Liver (tissue), 9 donors: ENCODE measurements around the gene ATOX1. TPM values are rescaled to one million over a fixed set of nuclear protein-coding genes. Genes with fewer than 3 reads are reported as not detected.

Experiments
- DNase-seq: peaks from one replicate; pipeline ENCODE4 v3.0.0-alpha.2; 2017; ENCODE audit warnings: low spot score
- H3K27ac ChIP-seq, 2 donors: one replicate each; pipeline ENCODE4 v1.7.0; 2013; ENCODE audit warnings: inconsistent platforms in 2 of 2, low read length in 2 of 2, control low read depth in 1 of 2, low read depth in 1 of 2, mild to moderate bottlenecking in 1 of 2
- H3K27me3 ChIP-seq, 4 donors: one replicate each; pipeline versions ENCODE4 v1.6.1 to v1.7.0; 2013; ENCODE audit warnings: low read length in 3 of 4, inconsistent platforms in 1 of 4, mild to moderate bottlenecking in 1 of 4, moderate library complexity in 1 of 4; ENCODE audit not compliant: control insufficient read depth in 4 of 4, insufficient read depth in 4 of 4
- H3K36me3 ChIP-seq, 4 donors: one replicate each; pipeline versions ENCODE4 v1.6.1 to v1.7.0; 2013; ENCODE audit warnings: low read length in 3 of 4, mild to moderate bottlenecking in 3 of 4, low read depth in 1 of 4, moderate library complexity in 1 of 4; ENCODE audit not compliant: control insufficient read depth in 4 of 4, insufficient read depth in 3 of 4
- H3K4me1 ChIP-seq, 4 donors: one replicate each; pipeline versions ENCODE4 v1.6.1 to v1.7.0; 2013; ENCODE audit warnings: low read length in 3 of 4, mild to moderate bottlenecking in 3 of 4, moderate library complexity in 1 of 4; ENCODE audit not compliant: control insufficient read depth in 4 of 4, insufficient read depth in 4 of 4
- H3K4me3 ChIP-seq, 3 donors: one replicate each; pipeline versions ENCODE4 v1.6.1 to v1.7.0; 2013; ENCODE audit warnings: low read length in 3 of 3, control low read depth in 1 of 3, low read depth in 1 of 3, mild to moderate bottlenecking in 1 of 3
- H3K9ac ChIP-seq, 2 donors: one replicate each; pipeline ENCODE4 v1.7.0; 2013; ENCODE audit warnings: low read length in 2 of 2, mild to moderate bottlenecking in 2 of 2, moderate library complexity in 2 of 2, control low read depth in 1 of 2, low read depth in 1 of 2
- H3K9me3 ChIP-seq, 4 donors: one replicate each; pipeline versions ENCODE4 v1.6.1 to v1.7.0; 2013; ENCODE audit warnings: low read length in 3 of 4; ENCODE audit not compliant: control insufficient read depth in 4 of 4
- EGR1 ChIP-seq, 2 donors: IDR thresholded peaks; 2 replicates each; pipeline ENCODE4 v1.6.1; 2016 to 2018; ENCODE audit warnings: antibody characterized with exemption in 2 of 2, low read depth in 2 of 2
- FOXA1 ChIP-seq: IDR thresholded peaks from 2 replicates; pipeline ENCODE4 v1.6.1; 2016; ENCODE audit warnings: antibody characterized with exemption
- FOXA2 ChIP-seq: IDR thresholded peaks from 2 replicates; pipeline ENCODE4 v1.6.1; 2016; ENCODE audit warnings: antibody characterized with exemption
- GABPA ChIP-seq, 2 donors: IDR thresholded peaks in 1 of 2; conservative IDR thresholded peaks in 1 of 2; 2 replicates each; pipeline ENCODE4 v1.6.1; 2016; ENCODE audit warnings: antibody characterized with exemption in 2 of 2, mild to moderate bottlenecking in 1 of 2, moderate library complexity in 1 of 2
- HNF4A ChIP-seq, 2 donors: conservative IDR thresholded peaks; 2 replicates each; pipeline ENCODE4 v1.6.1; 2016; ENCODE audit warnings: antibody characterized with exemption in 2 of 2, mild to moderate bottlenecking in 2 of 2
- HNF4G ChIP-seq: IDR thresholded peaks from 2 replicates; pipeline ENCODE4 v1.6.1; 2016; ENCODE audit warnings: antibody characterized with exemption
- JUND ChIP-seq, 2 donors: IDR thresholded peaks; 2 replicates each; pipeline ENCODE4 v1.6.1; 2016; ENCODE audit warnings: antibody characterized with exemption in 2 of 2
- NR2F2 ChIP-seq: IDR thresholded peaks from 2 replicates; pipeline ENCODE4 v1.6.1; 2016; ENCODE audit warnings: antibody characterized with exemption
- RAD21 ChIP-seq, 2 donors: IDR thresholded peaks; 2 replicates each; pipeline ENCODE4 v1.6.1; 2016; ENCODE audit warnings: antibody characterized with exemption in 2 of 2, mild to moderate bottlenecking in 2 of 2
- REST ChIP-seq: IDR thresholded peaks from 2 replicates; pipeline ENCODE4 v1.6.1; 2016; ENCODE audit warnings: antibody characterized with exemption, mild to moderate bottlenecking
- RXRA ChIP-seq, 2 donors: IDR thresholded peaks; 2 replicates each; pipeline ENCODE4 v1.6.1; 2017 to 2018; ENCODE audit warnings: antibody characterized with exemption in 2 of 2, mild to moderate bottlenecking in 1 of 2
- SP1 ChIP-seq: IDR thresholded peaks from 2 replicates; pipeline ENCODE4 v1.6.1; 2018; ENCODE audit warnings: antibody characterized with exemption, mild to moderate bottlenecking
- TAF1 ChIP-seq: conservative IDR thresholded peaks from 2 replicates; pipeline ENCODE4 v1.6.1; 2016; ENCODE audit warnings: antibody characterized with exemption, mild to moderate bottlenecking
- YY1 ChIP-seq: IDR thresholded peaks from 2 replicates; pipeline ENCODE4 v1.6.1; 2016; ENCODE audit warnings: antibody characterized with exemption, mild to moderate bottlenecking
- WGBS: extraction: QIAGEN DNeasy Blood & Tissue Kit; methylation state at CpG from one replicate; pipeline ENCODE4 v1.1.7; 2013; 5-methylcytosine and 5-hydroxymethylcytosine counted together
- polyA plus RNA-seq, 2 donors: library from polyadenylated mRNA; stranded (reverse) in 1 of 2; unstranded in 1 of 2; fragments of 200-250 nt in 1 of 2; fragments of >200 nt in 1 of 2; fragmentation: Nextera tagmentation in 1 of 2; extraction: Ambion mirVana in 1 of 2; gene quantifications; one replicate each; pipeline versions ENCODE4 v1.2.1 to v1.2.3, GENCODE V29; 2013 to 2015
- total RNA-seq, 2 donors: library from RNA; depleted of rRNA; stranded (reverse); fragments of >200 nt; gene quantifications; one replicate each; pipeline ENCODE4 v1.2.3, GENCODE V29; 2014
- TF ChIP-seq, protein P1 (sequence below): IDR thresholded peaks from 2 replicates; pipeline ENCODE4 v1.6.1; 2016; ENCODE audit warnings: antibody characterized with exemption
- TF ChIP-seq, protein P2 (sequence below): IDR thresholded peaks from 2 replicates; pipeline ENCODE4 v1.6.1; 2016; ENCODE audit warnings: antibody characterized with exemption
- TF ChIP-seq, protein P3 (sequence below): fragments of 150-350 bp; IDR thresholded peaks from 2 replicates; pipeline ENCODE4 v1.5.1; 2017; ENCODE audit warnings: improper control_type of control experiment, low read depth, low read length; ENCODE audit not compliant: missing input control
- donor health status: healthy.
- donor health status: healthy.
- donor health status: healthy.
- donor health status: healthy.
- donor health status: healthy.

The ATOX1 gene
- total and polyA plus RNA-seq, 4 donors: 25.9 to 307 (median 95.6) TPM

DNA sequence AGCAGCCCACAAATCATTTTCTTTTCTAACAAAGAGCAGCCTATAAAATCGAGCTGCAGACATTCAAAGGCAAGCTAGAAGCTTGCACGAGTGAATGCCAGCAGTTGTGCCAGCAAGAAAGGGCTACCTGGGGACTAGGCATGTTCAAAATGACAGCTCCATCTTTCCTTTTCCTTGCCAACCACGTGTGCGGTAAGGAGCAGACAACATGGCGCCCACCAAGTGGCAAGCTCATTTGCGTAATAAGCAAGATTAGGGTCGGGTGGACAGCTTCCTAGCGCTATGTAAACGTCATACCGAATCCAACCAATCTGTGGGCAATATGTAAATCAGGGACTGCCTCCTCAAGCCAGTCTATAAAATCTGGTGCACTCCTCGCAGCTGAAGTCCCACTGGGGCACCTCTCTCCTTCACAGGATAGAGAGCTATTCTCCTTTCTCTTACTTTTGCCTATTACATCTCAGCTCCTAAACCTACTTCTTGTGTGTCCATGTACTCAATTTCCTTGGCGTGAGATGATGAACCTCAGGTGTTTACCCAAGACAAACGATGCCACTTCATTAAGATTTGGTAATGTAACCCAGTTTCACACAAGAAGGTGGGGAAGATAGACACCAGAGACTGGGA lies 49.2 kb downstream of the ATOX1 start:
- Histone ChIP-seq H3K36me3 (no peaks in the 10 kb centered on the region), H3K27me3 (no peaks in the 10 kb centered on the region), H3K4me3 (no peak overlapping the region), H3K4me1 (no peaks in the 10 kb centered on the region), H3K9ac (no peak overlapping the region), H3K27ac (no peak overlapping the region), H3K9me3 (no peaks in the 10 kb centered on the region)
- 78% methylated on average over 13 of the region's 13 CpGs for WGBS
- TF ChIP-seq GABPA (IDR thresholded peaks at IDR 0.05 in 1 of 2, conservative IDR thresholded peaks at IDR 0.05 in 1 of 2): no peak
- no peak for TF ChIP-seq TAF1
- no peak for TF ChIP-seq HNF4G
- no peak for TF ChIP-seq HNF4A (conservative IDR thresholded peaks at IDR 0.05)
- TF ChIP-seq JUND (IDR thresholded peaks at IDR 0.05): no peak
- TF ChIP-seq YY1: no peak
- TF ChIP-seq, protein P1, sequence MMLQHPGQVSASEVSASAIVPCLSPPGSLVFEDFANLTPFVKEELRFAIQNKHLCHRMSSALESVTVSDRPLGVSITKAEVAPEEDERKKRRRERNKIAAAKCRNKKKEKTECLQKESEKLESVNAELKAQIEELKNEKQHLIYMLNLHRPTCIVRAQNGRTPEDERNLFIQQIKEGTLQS: no peak
- no peak for DNase-seq

GRCh38 chr5:151708126-151708525 lies 50.3 kb downstream of the ATOX1 start:
- TF ChIP-seq RXRA (IDR thresholded peaks at IDR 0.05) (peak in 1 of 2 donors; percentile 19), JUND (IDR thresholded peaks at IDR 0.05) (peak in 1 of 2 donors; percentile 21), GABPA (IDR thresholded peaks at IDR 0.05 in 1 of 2, conservative IDR thresholded peaks at IDR 0.05 in 1 of 2) (no peak)
- H3K27ac ChIP-seq: no peak overlapping the region
- no peaks in the 10 kb centered on the region for H3K27me3 ChIP-seq
- no peaks in the 10 kb centered on the region for H3K4me1 ChIP-seq
- no peak overlapping the region for H3K9ac ChIP-seq
- no peaks in the 10 kb centered on the region for H3K9me3 ChIP-seq
- no peak for DNase-seq
- no peaks in the 10 kb centered on the region for H3K36me3 ChIP-seq
- H3K4me3 ChIP-seq: no peak overlapping the region

DNA sequence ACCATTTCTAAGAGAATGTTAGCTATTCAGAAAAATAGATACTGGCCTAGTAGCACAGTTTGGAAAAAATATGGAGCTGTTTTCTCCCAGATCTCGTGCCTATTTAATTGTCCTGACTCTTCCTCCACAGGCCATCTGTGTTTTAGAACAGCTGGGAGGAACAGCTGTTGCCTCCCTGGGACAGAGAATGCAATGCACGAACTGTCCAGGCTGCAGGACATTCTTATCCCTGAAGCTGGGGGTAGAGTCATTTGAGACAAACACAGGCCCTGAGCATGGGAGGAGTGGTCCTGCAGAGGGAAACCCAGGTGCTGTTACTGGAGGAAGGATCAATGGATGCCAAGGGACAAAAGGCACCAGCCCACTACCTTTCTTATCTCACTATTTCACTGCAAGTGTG lies 50.9 kb downstream of the ATOX1 start:
- no peak overlapping the region for H3K27ac ChIP-seq
- WGBS: 71% methylated on average over 2 of the region's 2 CpGs

More for the DNA sequence above, 50.9 kb downstream of the ATOX1 start:
- TF ChIP-seq EGR1 (IDR thresholded peaks at IDR 0.05; ENCODE audit: low read depth in 2 of 2): no peak
- no peak for TF ChIP-seq FOXA2
- no peak for TF ChIP-seq GABPA (IDR thresholded peaks at IDR 0.05 in 1 of 2, conservative IDR thresholded peaks at IDR 0.05 in 1 of 2)
- TF ChIP-seq, protein P2, sequence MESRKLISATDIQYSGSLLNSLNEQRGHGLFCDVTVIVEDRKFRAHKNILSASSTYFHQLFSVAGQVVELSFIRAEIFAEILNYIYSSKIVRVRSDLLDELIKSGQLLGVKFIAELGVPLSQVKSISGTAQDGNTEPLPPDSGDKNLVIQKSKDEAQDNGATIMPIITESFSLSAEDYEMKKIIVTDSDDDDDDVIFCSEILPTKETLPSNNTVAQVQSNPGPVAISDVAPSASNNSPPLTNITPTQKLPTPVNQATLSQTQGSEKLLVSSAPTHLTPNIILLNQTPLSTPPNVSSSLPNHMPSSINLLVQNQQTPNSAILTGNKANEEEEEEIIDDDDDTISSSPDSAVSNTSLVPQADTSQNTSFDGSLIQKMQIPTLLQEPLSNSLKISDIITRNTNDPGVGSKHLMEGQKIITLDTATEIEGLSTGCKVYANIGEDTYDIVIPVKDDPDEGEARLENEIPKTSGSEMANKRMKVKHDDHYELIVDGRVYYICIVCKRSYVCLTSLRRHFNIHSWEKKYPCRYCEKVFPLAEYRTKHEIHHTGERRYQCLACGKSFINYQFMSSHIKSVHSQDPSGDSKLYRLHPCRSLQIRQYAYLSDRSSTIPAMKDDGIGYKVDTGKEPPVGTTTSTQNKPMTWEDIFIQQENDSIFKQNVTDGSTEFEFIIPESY: no peak
- TF ChIP-seq REST: no peak
- TF ChIP-seq SP1: no peak
- TF ChIP-seq YY1: no peak
- TF ChIP-seq TAF1: no peak
- no peak for TF ChIP-seq FOXA1
- TF ChIP-seq RAD21 (IDR thresholded peaks at IDR 0.05): no peak
- TF ChIP-seq, protein P1: no peak
- no peak for TF ChIP-seq HNF4G
- no peak for TF ChIP-seq HNF4A (conservative IDR thresholded peaks at IDR 0.05)
- TF ChIP-seq, protein P3, sequence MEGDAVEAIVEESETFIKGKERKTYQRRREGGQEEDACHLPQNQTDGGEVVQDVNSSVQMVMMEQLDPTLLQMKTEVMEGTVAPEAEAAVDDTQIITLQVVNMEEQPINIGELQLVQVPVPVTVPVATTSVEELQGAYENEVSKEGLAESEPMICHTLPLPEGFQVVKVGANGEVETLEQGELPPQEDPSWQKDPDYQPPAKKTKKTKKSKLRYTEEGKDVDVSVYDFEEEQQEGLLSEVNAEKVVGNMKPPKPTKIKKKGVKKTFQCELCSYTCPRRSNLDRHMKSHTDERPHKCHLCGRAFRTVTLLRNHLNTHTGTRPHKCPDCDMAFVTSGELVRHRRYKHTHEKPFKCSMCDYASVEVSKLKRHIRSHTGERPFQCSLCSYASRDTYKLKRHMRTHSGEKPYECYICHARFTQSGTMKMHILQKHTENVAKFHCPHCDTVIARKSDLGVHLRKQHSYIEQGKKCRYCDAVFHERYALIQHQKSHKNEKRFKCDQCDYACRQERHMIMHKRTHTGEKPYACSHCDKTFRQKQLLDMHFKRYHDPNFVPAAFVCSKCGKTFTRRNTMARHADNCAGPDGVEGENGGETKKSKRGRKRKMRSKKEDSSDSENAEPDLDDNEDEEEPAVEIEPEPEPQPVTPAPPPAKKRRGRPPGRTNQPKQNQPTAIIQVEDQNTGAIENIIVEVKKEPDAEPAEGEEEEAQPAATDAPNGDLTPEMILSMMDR: no peak
- no peak for TF ChIP-seq NR2F2
- no peak for TF ChIP-seq RXRA (IDR thresholded peaks at IDR 0.05)
- no peaks in the 10 kb centered on the region for H3K27me3 ChIP-seq
- no peak for DNase-seq
- no peak overlapping the region for H3K4me3 ChIP-seq
- H3K36me3 ChIP-seq: no peaks in the 10 kb centered on the region
- H3K4me1 ChIP-seq: no peaks in the 10 kb centered on the region
- H3K9ac ChIP-seq: no peak overlapping the region
- H3K9me3 ChIP-seq: no peaks in the 10 kb centered on the region
